Measurements from ENCODE around the gene CYLD.

- TF ChIP-seq BHLHE40 (IDR thresholded peaks at IDR 0.05; ENCODE audit: borderline replicate concordance) (no peak), PKNOX1 (IDR thresholded peaks at IDR 0.05) (no peak), FOXM1 (IDR thresholded peaks at IDR 0.05; ENCODE audit: borderline replicate concordance) (no peak), ZNF384 (IDR thresholded peaks at IDR 0.05) (no peak), SP1 (IDR thresholded peaks at IDR 0.05) (no peak), NFRKB (IDR thresholded peaks at IDR 0.05) (no peak), HDGF (IDR thresholded peaks at IDR 0.05; ENCODE audit: borderline replicate concordance) (no peak), FOXA1 (IDR thresholded peaks at IDR 0.05) (no peak), L3MBTL2 (conservative IDR thresholded peaks at IDR 0.05) (no peak), SUZ12 (IDR thresholded peaks at IDR 0.05) (no peak), ARNT (IDR thresholded peaks at IDR 0.05) (no peak), ELF4 (IDR thresholded peaks at IDR 0.05) (no peak), CTBP1 (IDR thresholded peaks at IDR 0.05; ENCODE audit: borderline replicate concordance) (no peak)
Observed at GRCh38 chr16:50838165-50838564, 96.3 kb downstream of the CYLD start.
